ENCODE data around the gene RERE. TPM values are rescaled to one million over a fixed set of nuclear protein-coding genes. Genes with fewer than 3 reads are reported as not detected.

Gene RERE
- total and polyA plus RNA-seq, 2 experiments from 2014 or later: 148 to 170 TPM

- TF ChIP-seq POLR2AphosphoS5 (IDR thresholded peaks at IDR 0.05; ENCODE audit: low read depth): no peak
- no peak for TF ChIP-seq ZNF331 (CRISPR knock-in tag; IDR thresholded peaks at IDR 0.05; ENCODE audit: low read depth)
- no peak for TF ChIP-seq REST (IDR thresholded peaks at IDR 0.05; ENCODE audit: unreplicated experiment)
These were observed 482.2 kb downstream of the RERE start (continued) for GRCh38 chr1:8335246-8335645.

GRCh38 chr1:8334106-8334851 lies 483.2 kb downstream of the RERE start:
- Mint-ChIP-seq H3K36me3 (ENCODE audit: low read depth) (peaks cover 7% of the 10 kb centered on the region), H3K4me3 (no peak overlapping the region), H3K27ac (no peak overlapping the region), H3K9me3 (peaks cover 3% of the 10 kb centered on the region; the same call in 1 of the 3 replicates), H3K27me3 (ENCODE audit: insufficient read depth, low read depth, poor library complexity) (peaks cover 8% of the 10 kb centered on the region), H3K4me1 (no peaks in the 10 kb centered on the region)
- ATAC-seq: no peak
- Histone ChIP-seq H3K27ac (ENCODE audit: low read depth) (no peak overlapping the region), H3K27me3 (ENCODE audit: insufficient read depth) (no peaks in the 10 kb centered on the region), H3K4me2 (no peak overlapping the region), H3K9me2 (ENCODE audit: insufficient read depth) (no peaks in the 10 kb centered on the region), H3F3A (replicated peaks; ENCODE audit: low read depth) (no peaks in the 10 kb centered on the region), H3K36me3 (ENCODE audit: insufficient read depth) (no peaks in the 10 kb centered on the region), H4K20me1 (replicated peaks; ENCODE audit: insufficient read depth) (no peaks in the 10 kb centered on the region), H3K4me3 (no peak overlapping the region), H3K4me1 (ENCODE audit: insufficient read depth) (no peaks in the 10 kb centered on the region), H2AFZ (no peak overlapping the region), H3K79me2 (replicated peaks; ENCODE audit: insufficient read depth) (no peaks in the 10 kb centered on the region)
- DNase-seq (ENCODE audit: low spot score): no peak
- TF ChIP-seq ETS1 (IDR thresholded peaks at IDR 0.05): no peak
- no peak for TF ChIP-seq STAT1 (IDR thresholded peaks at IDR 0.05; ENCODE audit: unreplicated experiment)
- TF ChIP-seq ZNF462 (CRISPR knock-in tag; IDR thresholded peaks at IDR 0.05): no peak
- no peak for TF ChIP-seq REST (IDR thresholded peaks at IDR 0.05; ENCODE audit: unreplicated experiment)
- TF ChIP-seq EZH2 (IDR thresholded peaks at IDR 0.05; ENCODE audit: low read depth, unreplicated experiment): no peak
- TF ChIP-seq ZNF114 (CRISPR knock-in tag; IDR thresholded peaks at IDR 0.05): no peak
